BJ (cell line): ENCODE results near the gene SNRNP70. TPM values are rescaled to one million over a fixed set of nuclear protein-coding genes. Genes with fewer than 3 reads are reported as not detected.
"Not testable (repeated sequence)": the region's sequence is repeated elsewhere in the genome, so short reads cannot be mapped to it uniquely, and the experiment has no call there.

Source experiments
- CTCF ChIA-PET: fragments of 350-600 bp; formaldehyde crosslinking; extraction: SDS; loops from one replicate; lab custom pipeline; 2021; ENCODE audit warnings: antibody characterized with exemption, inconsistent platforms; lab: Yijun Ruan, JAX
- POLR2A ChIA-PET: fragments of 300-600 bp; sonication (Branson Sonifier 250); formaldehyde crosslinking; extraction: SDS; loops from one replicate; lab custom pipeline; 2021; ENCODE audit warnings: antibody characterized with exemption; lab: Charles Lee
- DNase-seq: peaks from one replicate; pipeline ENCODE4 v3.0.0-alpha.2; 2011; ENCODE audit warnings: low read depth
- H3K27me3 ChIP-seq: 2 replicates; pipeline ENCODE4 v1.6.0; 2011; ENCODE audit warnings: low read length; ENCODE audit not compliant: control insufficient read depth, insufficient read depth
- H3K36me3 ChIP-seq: 2 replicates; pipeline ENCODE4 v1.5.1; 2011; ENCODE audit warnings: low read length; ENCODE audit not compliant: control insufficient read depth, insufficient read depth
- H3K4me3 ChIP-seq: 2 replicates; pipeline ENCODE4 v1.5.1; 2011; ENCODE audit warnings: low read depth, mild to moderate bottlenecking, control low read depth, low read length
- CTCF ChIP-seq: IDR thresholded peaks from 2 replicates; pipeline ENCODE4 v1.5.1; 2011; ENCODE audit warnings: low read depth, mild to moderate bottlenecking, control low read depth, inconsistent platforms, low read length, moderate library complexity; ENCODE audit not compliant: insufficient read depth
- polyA plus RNA-seq: library from polyadenylated mRNA; depleted of rRNA; stranded (reverse); fragments of >200 nt; gene quantifications from 2 replicates; pipeline ENCODE4 v1.2.3, GENCODE V29; 2011

SNRNP70 gene
- polyA plus RNA-seq, 1 experiment, result 268 TPM

- POLR2A ChIA-PET, CTCF ChIA-PET, H3K36me3 ChIP-seq, H3K4me3 ChIP-seq, H3K27me3 ChIP-seq, DNase-seq: not testable (repeated sequence)
Measured at GRCh38 chr19:49049011-49049410, 36.2 kb upstream of the SNRNP70 start, which contains the start of gene CGB8. CGB8 (minus strand) TSS chr19:49049111; CDS start chr19:49048739, 372 bp downstream.

GRCh38 chr19:49049834-49050233 lies 35.4 kb upstream of the SNRNP70 start:
- DNase-seq, result not testable (repeated sequence)

GRCh38 chr19:49050376-49051033 lies 34.7 kb upstream of the SNRNP70 start:
- DNase-seq, POLR2A ChIA-PET, H3K36me3 ChIP-seq, CTCF ChIA-PET, H3K4me3 ChIP-seq, H3K27me3 ChIP-seq: not testable (repeated sequence)

More at GRCh38 chr19:49049834-49050233, 35.4 kb upstream of the SNRNP70 start:
- H3K4me3 ChIP-seq, CTCF ChIA-PET, POLR2A ChIA-PET, H3K36me3 ChIP-seq, H3K27me3 ChIP-seq: not testable (repeated sequence)

- DNase-seq, result no peak
- peak; percentile 52 for TF ChIP-seq CTCF
- POLR2A ChIA-PET, result interaction anchor here (1.6 kb wide), 1 partner anchor 63 kb away, joined by 4 read pairs; the partner anchor contains the start of genes GYS1 and RUVBL2
- no peaks in the 10 kb centered on the region for H3K27me3 ChIP-seq
- CTCF ChIA-PET, result interaction anchor here (0.9 to 1.3 kb wide), 5 partner anchors 12 to 73 kb away, joined by 3 read pairs; partner anchors contain the start of genes CGB5 and LIN7B
- no peaks in the 10 kb centered on the region for H3K36me3 ChIP-seq
- H3K4me3 ChIP-seq, result peak overlapping the region; percentile 40
Measured at GRCh38 chr19:49056101-49056901, 28.9 kb upstream of the SNRNP70 start.

GRCh38 chr19:49056902-49057596 lies 28.2 kb upstream of the SNRNP70 start:
- DNase-seq, H3K27me3 ChIP-seq, H3K36me3 ChIP-seq: not testable (repeated sequence)
- CTCF ChIA-PET, result interaction anchor here (0.9 to 1.3 kb wide), 3 partner anchors 14 to 72 kb away, joined by 3 read pairs; partner anchors contain the start of gene LIN7B
- POLR2A ChIA-PET, result interaction anchor here (1.6 kb wide), 1 partner anchor 64 kb away, joined by 4 read pairs; the partner anchor contains the start of genes GYS1 and RUVBL2
- H3K4me3 ChIP-seq, result peak overlapping the region; percentile 40

- POLR2A ChIA-PET, result interaction anchor here (1.6 kb wide), 1 partner anchor 64 kb away, joined by 4 read pairs; the partner anchor contains the start of genes GYS1 and RUVBL2
Measured at GRCh38 chr19:49057636-49058234, 27.5 kb upstream of the SNRNP70 start, which contains the start of gene CGB7. CGB7 (minus strand) TSS chr19:49057749; CDS start chr19:49055375, 2,374 bp downstream.

More at GRCh38 chr19:49057636-49058234, 27.5 kb upstream of the SNRNP70 start, which contains the start of gene CGB7:
- Histone ChIP-seq H3K4me3 (peak within 1 kb of the TSS; percentile 40), H3K36me3 (no peaks in the 10 kb centered on the region), H3K27me3 (no peaks in the 10 kb centered on the region)
- CTCF ChIA-PET, result interaction anchor here (0.7 to 3.5 kb wide), 4 partner anchors 17 to 58 kb away, joined by 3 to 14 read pairs (median 5); no protein-coding TSS in a partner anchor
- no peak for DNase-seq
- no peak for TF ChIP-seq CTCF
